Peyer's patch (tissue), 4 donors: Measurements from ENCODE around the gene ADAMTS16.

ENCODE experiments used
- POLR2A ChIP-seq, 2 donors: fragments of 450-650 bp; IDR thresholded peaks; one replicate each; pipeline ENCODE4 v1.5.1; 2017; ENCODE audit warnings: antibody characterized with exemption in 2 of 2, mild to moderate bottlenecking in 2 of 2, moderate library complexity in 2 of 2
- TF ChIP-seq, protein P1 (sequence below), 6 experiments: fragments of 450-650 bp in 4 of 6; fragments of 200-600 bp in 2 of 6; sonication (generic) in 1 of 6; IDR thresholded peaks; one replicate each; pipeline ENCODE4 v1.5.1; 2017 to 2019; ENCODE audit warnings: antibody characterized with exemption in 6 of 6, mild to moderate bottlenecking in 3 of 6, moderate library complexity in 1 of 6

DNA sequence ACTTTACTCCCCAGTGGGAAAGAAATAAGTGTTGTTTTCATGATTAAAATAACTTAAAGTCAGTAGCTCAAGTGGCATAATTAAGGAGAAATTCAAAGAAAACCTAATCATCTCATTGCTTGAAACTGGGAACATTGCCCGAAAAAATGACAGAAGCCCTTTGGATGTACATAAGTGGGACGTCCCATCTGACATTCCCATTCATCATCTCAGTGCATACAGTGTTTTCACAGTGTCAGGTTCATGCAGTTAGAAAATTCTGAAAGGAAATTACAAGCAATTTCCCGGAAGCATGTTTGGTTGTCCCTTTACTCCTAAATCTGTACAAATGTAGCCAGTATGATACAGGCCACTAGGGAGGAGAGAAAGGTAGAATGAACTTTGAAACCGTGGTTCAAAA is 95.6 kb downstream of the ADAMTS16 start:
- TF ChIP-seq, protein P1, sequence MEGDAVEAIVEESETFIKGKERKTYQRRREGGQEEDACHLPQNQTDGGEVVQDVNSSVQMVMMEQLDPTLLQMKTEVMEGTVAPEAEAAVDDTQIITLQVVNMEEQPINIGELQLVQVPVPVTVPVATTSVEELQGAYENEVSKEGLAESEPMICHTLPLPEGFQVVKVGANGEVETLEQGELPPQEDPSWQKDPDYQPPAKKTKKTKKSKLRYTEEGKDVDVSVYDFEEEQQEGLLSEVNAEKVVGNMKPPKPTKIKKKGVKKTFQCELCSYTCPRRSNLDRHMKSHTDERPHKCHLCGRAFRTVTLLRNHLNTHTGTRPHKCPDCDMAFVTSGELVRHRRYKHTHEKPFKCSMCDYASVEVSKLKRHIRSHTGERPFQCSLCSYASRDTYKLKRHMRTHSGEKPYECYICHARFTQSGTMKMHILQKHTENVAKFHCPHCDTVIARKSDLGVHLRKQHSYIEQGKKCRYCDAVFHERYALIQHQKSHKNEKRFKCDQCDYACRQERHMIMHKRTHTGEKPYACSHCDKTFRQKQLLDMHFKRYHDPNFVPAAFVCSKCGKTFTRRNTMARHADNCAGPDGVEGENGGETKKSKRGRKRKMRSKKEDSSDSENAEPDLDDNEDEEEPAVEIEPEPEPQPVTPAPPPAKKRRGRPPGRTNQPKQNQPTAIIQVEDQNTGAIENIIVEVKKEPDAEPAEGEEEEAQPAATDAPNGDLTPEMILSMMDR (IDR thresholded peaks at IDR 0.05) = no peak
- TF ChIP-seq POLR2A (IDR thresholded peaks at IDR 0.05) = no peak
